ENCODE data around the gene NAALADL1.
A peak's percentile ranks its signal among the peaks of the same experiment; 100 is the strongest.

DNA sequence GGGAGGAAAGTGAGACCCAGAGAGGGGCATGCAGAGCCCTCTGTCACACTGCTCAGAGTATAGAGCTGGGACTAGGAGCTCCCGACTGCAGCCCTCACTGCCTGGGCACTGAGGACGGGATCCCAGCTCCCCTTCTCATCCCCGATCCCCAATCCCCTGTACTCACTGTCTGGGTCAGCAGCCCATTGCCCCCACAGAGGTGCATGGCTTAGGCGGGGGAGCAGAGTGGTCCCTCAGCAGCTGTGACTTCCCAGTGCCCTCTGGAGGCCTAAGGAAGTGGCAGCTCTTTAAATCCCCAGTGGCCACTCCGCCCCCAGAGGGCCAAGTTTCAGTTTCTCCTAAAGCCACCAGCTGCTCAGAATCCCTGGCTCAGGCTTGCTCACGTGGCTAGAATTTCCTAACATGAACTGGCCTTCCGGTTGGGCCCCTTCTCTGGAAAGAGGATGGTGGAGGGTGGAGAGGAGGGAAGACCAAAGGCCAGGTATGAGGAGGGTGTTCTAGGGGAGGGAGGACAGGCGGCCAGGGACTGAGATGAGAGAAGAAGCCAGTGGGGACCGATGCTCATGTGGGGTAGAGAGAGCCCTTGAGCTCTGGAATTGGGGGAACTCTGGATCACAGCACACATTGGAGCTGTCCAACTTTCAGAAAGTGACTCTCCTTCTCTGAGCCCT lies 61.5 kb downstream of the NAALADL1 start, which contains the start of gene BATF2:
- no peak for TF ChIP-seq JUND (IDR thresholded peaks at IDR 0.05)
- TF ChIP-seq POLR2AphosphoS5 (IDR thresholded peaks at IDR 0.05; ENCODE audit: low read depth, low read length): peak; percentile 58
